ENCODE results near the gene GRIK1.
"Not testable (repeated sequence)": the region's sequence is repeated elsewhere in the genome, so short reads cannot be mapped to it uniquely, and the experiment has no call there.

GRIK1 gene

GRCh38 chr21:29939924-29940275 is at the start of gene GRIK1:
Gene GRIK1 (minus strand): TSS chr21:29939996.
- Mint-ChIP-seq H3K4me3 (peak within 1 kb of the TSS; percentile 21), H3K36me3 (no peaks in the 10 kb centered on the region), H3K27ac (no peak within 1 kb of the TSS), H3K4me1 (ENCODE audit: low read depth) (peaks cover 6% of the 10 kb centered on the region), H3K27me3 (peaks cover 39% of the 10 kb centered on the region), H3K9me3 (ENCODE audit: low read depth) (no peaks in the 10 kb centered on the region)

- peaks cover 3% of the 10 kb centered on the region for H3K9me3 Mint-ChIP-seq (ENCODE audit: low read depth)
- no peak overlapping the region for H3K4me3 Mint-ChIP-seq
- H3K27ac Mint-ChIP-seq: no peak overlapping the region
- no peaks in the 10 kb centered on the region for H3K27me3 Mint-ChIP-seq
- no peaks in the 10 kb centered on the region for H3K4me1 Mint-ChIP-seq (ENCODE audit: low read depth)
- no peaks in the 10 kb centered on the region for H3K36me3 Mint-ChIP-seq
Measured at GRCh38 chr21:29987762-29988161, 48.0 kb upstream of the GRIK1 start.

GRCh38 chr21:29985866-29986265 is 46.1 kb upstream of the GRIK1 start:
- no peak overlapping the region for H3K27ac Mint-ChIP-seq
- H3K4me1 Mint-ChIP-seq (ENCODE audit: low read depth): no peaks in the 10 kb centered on the region
- peaks cover 3% of the 10 kb centered on the region for H3K9me3 Mint-ChIP-seq (ENCODE audit: low read depth)
- H3K27me3 Mint-ChIP-seq: no peaks in the 10 kb centered on the region
- H3K4me3 Mint-ChIP-seq: no peak overlapping the region
- H3K36me3 Mint-ChIP-seq: no peaks in the 10 kb centered on the region

- Mint-ChIP-seq H3K36me3 (no peaks in the 10 kb centered on the region), H3K4me1 (ENCODE audit: low read depth) (no peaks in the 10 kb centered on the region), H3K9me3 (ENCODE audit: low read depth) (no peaks in the 10 kb centered on the region), H3K4me3 (no peak overlapping the region), H3K27ac (no peak overlapping the region), H3K27me3 (no peaks in the 10 kb centered on the region)
Measured at GRCh38 chr21:29979043-29979442, 39.2 kb upstream of the GRIK1 start.

GRCh38 chr21:29975776-29976175 is 36.0 kb upstream of the GRIK1 start:
- no peaks in the 10 kb centered on the region for H3K9me3 Mint-ChIP-seq (ENCODE audit: low read depth)
- no peaks in the 10 kb centered on the region for H3K36me3 Mint-ChIP-seq
- no peak overlapping the region for H3K4me3 Mint-ChIP-seq
- H3K4me1 Mint-ChIP-seq (ENCODE audit: low read depth): no peaks in the 10 kb centered on the region
- H3K27ac Mint-ChIP-seq: no peak overlapping the region
- H3K27me3 Mint-ChIP-seq: peaks cover 2% of the 10 kb centered on the region

- H3K27ac Mint-ChIP-seq: no peak overlapping the region
- H3K27me3 Mint-ChIP-seq: peaks cover 2% of the 10 kb centered on the region
- H3K9me3 Mint-ChIP-seq (ENCODE audit: low read depth): no peaks in the 10 kb centered on the region
- no peaks in the 10 kb centered on the region for H3K4me1 Mint-ChIP-seq (ENCODE audit: low read depth)
- H3K36me3 Mint-ChIP-seq: no peaks in the 10 kb centered on the region
- H3K4me3 Mint-ChIP-seq: no peak overlapping the region
Measured at GRCh38 chr21:29973258-29973657, 33.5 kb upstream of the GRIK1 start.

GRCh38 chr21:29961291-29962027 is 21.7 kb upstream of the GRIK1 start:
- H3K9me3 Mint-ChIP-seq (ENCODE audit: low read depth): no peaks in the 10 kb centered on the region
- no peak overlapping the region for H3K27ac Mint-ChIP-seq
- no peak overlapping the region for H3K4me3 Mint-ChIP-seq
- H3K27me3 Mint-ChIP-seq: peaks cover 1% of the 10 kb centered on the region
- H3K4me1 Mint-ChIP-seq (ENCODE audit: low read depth): no peaks in the 10 kb centered on the region
- no peaks in the 10 kb centered on the region for H3K36me3 Mint-ChIP-seq

- Mint-ChIP-seq H3K27ac (no peak overlapping the region), H3K36me3 (no peaks in the 10 kb centered on the region), H3K4me1 (ENCODE audit: low read depth) (no peaks in the 10 kb centered on the region), H3K9me3 (ENCODE audit: low read depth) (no peaks in the 10 kb centered on the region), H3K27me3 (peaks cover 2% of the 10 kb centered on the region), H3K4me3 (no peak overlapping the region)
Measured at GRCh38 chr21:29958551-29958950, 18.8 kb upstream of the GRIK1 start.

- not testable (repeated sequence) for H3K27ac Mint-ChIP-seq; H3K4me1 Mint-ChIP-seq (ENCODE audit: low read depth); H3K9me3 Mint-ChIP-seq (ENCODE audit: low read depth); H3K27me3 Mint-ChIP-seq; H3K4me3 Mint-ChIP-seq; H3K36me3 Mint-ChIP-seq
Measured at GRCh38 chr21:29958035-29958434, 18.2 kb upstream of the GRIK1 start.

GRCh38 chr21:29953690-29954089 is 13.9 kb upstream of the GRIK1 start:
- Mint-ChIP-seq H3K9me3 (ENCODE audit: low read depth) (no peaks in the 10 kb centered on the region), H3K36me3 (no peaks in the 10 kb centered on the region), H3K4me1 (ENCODE audit: low read depth) (no peaks in the 10 kb centered on the region), H3K27me3 (peaks cover 9% of the 10 kb centered on the region), H3K4me3 (no peak overlapping the region), H3K27ac (no peak overlapping the region)

- Mint-ChIP-seq H3K27me3 (peaks cover 9% of the 10 kb centered on the region), H3K4me3 (no peak overlapping the region), H3K27ac (no peak overlapping the region), H3K9me3 (ENCODE audit: low read depth) (no peaks in the 10 kb centered on the region), H3K36me3 (no peaks in the 10 kb centered on the region), H3K4me1 (ENCODE audit: low read depth) (no peaks in the 10 kb centered on the region)
Measured at GRCh38 chr21:29953072-29953471, 13.3 kb upstream of the GRIK1 start.

GRCh38 chr21:29951911-29952310 is 12.1 kb upstream of the GRIK1 start:
- H3K27me3 Mint-ChIP-seq: peaks cover 8% of the 10 kb centered on the region
- H3K4me3 Mint-ChIP-seq: no peak overlapping the region
- no peaks in the 10 kb centered on the region for H3K9me3 Mint-ChIP-seq (ENCODE audit: low read depth)
- H3K27ac Mint-ChIP-seq: no peak overlapping the region
- H3K4me1 Mint-ChIP-seq (ENCODE audit: low read depth): no peaks in the 10 kb centered on the region
- no peaks in the 10 kb centered on the region for H3K36me3 Mint-ChIP-seq

- H3K36me3 Mint-ChIP-seq: no peaks in the 10 kb centered on the region
- H3K27me3 Mint-ChIP-seq: peaks cover 7% of the 10 kb centered on the region
- no peak overlapping the region for H3K27ac Mint-ChIP-seq
- no peaks in the 10 kb centered on the region for H3K9me3 Mint-ChIP-seq (ENCODE audit: low read depth)
- no peaks in the 10 kb centered on the region for H3K4me1 Mint-ChIP-seq (ENCODE audit: low read depth)
- H3K4me3 Mint-ChIP-seq: no peak overlapping the region
Measured at GRCh38 chr21:29949991-29950390, 10.2 kb upstream of the GRIK1 start.

- Mint-ChIP-seq H3K36me3 (no peaks in the 10 kb centered on the region), H3K4me1 (ENCODE audit: low read depth) (no peaks in the 10 kb centered on the region), H3K27me3 (peaks cover 15% of the 10 kb centered on the region), H3K9me3 (ENCODE audit: low read depth) (no peaks in the 10 kb centered on the region), H3K27ac (no peak overlapping the region), H3K4me3 (no peak overlapping the region)
Measured at GRCh38 chr21:29947119-29947518, 7.3 kb upstream of the GRIK1 start.

GRCh38 chr21:29943885-29944284 is 4.1 kb upstream of the GRIK1 start:
- H3K4me3 Mint-ChIP-seq: no peak overlapping the region
- no peaks in the 10 kb centered on the region for H3K36me3 Mint-ChIP-seq
- H3K27ac Mint-ChIP-seq: no peak overlapping the region
- H3K4me1 Mint-ChIP-seq (ENCODE audit: low read depth): peaks cover 6% of the 10 kb centered on the region
- H3K9me3 Mint-ChIP-seq (ENCODE audit: low read depth): no peaks in the 10 kb centered on the region
- H3K27me3 Mint-ChIP-seq: peaks cover 21% of the 10 kb centered on the region

GRCh38 chr21:29942034-29942433 is 2.2 kb upstream of the GRIK1 start:
- no peaks in the 10 kb centered on the region for H3K36me3 Mint-ChIP-seq
- no peaks in the 10 kb centered on the region for H3K9me3 Mint-ChIP-seq (ENCODE audit: low read depth)
- no peak overlapping the region for H3K27ac Mint-ChIP-seq
- peaks cover 32% of the 10 kb centered on the region for H3K27me3 Mint-ChIP-seq
- no peak overlapping the region for H3K4me3 Mint-ChIP-seq
- H3K4me1 Mint-ChIP-seq (ENCODE audit: low read depth): peaks cover 6% of the 10 kb centered on the region

All from activated naive CD8-positive, alpha-beta T cell (primary cell).